ENCODE data around the gene PABPC3.
A peak's percentile ranks its signal among the peaks of the same experiment; 100 is the strongest.

Gene PABPC3

DNA sequence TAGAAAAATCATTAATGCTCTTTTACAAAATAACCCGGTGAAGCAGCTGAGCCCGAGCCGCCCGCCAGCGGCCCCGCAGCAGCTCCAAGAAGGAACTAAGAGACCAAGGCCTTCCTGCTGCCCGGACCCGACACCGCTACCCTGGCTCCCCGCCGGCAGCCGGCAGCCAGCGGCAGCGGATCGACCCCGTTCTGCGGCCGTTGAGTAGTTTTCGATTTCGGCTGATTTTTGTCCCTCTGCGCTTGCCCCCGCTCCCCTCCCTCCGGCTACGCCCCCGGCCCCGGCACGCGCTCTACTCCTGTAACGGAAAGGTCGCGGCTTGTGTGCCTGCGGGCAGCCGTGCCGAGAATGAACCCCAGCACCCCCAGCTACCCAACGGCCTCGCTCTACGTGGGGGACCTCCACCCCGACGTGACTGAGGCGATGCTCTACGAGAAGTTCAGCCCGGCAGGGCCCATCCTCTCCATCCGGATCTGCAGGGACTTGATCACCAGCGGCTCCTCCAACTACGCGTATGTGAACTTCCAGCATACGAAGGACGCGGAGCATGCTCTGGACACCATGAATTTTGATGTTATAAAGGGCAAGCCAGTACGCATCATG lies at the start of gene PABPC3:
Gene PABPC3 (plus strand): TSS at position 286 of the 603 bp plus-strand sequence. CDS start 63 bp downstream, at position 349.
- DNase-seq: peak; percentile 55

DNA sequence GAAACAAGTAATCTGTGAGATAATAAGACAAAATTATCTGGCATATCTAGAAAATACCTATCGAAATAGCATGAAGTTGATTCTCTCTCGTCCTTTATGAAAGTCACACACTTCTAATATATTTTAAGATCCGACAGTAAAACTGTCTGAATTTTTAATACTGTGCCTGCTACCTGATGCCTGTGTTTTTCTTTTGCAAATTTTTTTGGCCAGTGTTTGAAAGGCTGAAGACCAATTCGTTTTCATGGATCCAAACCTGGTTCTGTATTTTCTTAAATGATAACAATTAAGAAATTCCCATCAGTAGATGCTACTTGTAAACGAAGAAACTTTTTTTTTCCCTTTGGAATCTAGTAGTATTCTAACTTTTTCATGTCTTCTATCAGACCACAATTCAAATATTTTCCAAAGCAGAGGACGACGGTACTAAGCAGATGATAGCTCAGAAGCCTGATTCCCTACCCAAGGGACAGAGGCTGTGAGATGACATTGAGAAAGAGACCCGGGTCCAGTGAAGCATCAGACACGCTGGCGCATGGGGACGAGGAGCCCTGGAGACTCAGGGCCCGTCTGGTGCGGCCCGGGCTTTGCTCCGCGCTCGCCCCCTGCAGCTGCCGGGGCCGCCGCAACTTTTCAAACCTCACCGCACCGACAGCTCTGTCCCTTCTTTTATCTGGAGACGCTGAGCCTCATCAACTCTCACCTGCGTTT lies 49.5 kb upstream of the PABPC3 start:
- no peak for DNase-seq

DNA sequence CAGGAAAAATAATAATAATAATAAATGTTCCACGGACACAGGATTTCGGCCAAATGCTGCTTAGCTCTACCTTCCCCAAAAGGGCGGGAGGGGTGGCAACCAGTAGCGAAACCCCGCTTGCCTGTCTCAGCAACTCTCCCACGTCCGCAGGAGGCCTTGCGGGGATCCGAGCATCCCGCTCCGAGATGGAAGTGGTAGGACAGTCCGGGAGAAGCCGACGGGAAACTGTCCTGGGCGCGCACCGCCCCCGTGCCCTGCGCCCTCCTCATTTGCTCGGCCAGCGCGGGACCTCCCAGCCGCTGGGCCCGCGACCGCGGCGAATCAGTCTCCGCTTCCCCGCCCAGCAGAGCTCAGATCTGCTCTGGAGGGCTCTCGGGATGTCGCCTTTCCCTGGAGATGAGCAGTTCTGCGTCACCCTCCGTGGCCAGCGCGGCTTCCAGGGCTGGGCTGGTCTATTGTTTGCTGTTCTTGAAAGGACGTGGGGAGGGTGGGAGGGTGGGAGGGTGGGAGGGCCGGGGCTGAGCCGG lies 48.9 kb upstream of the PABPC3 start:
- no peak for DNase-seq

- DNase-seq: no peak
These were observed 44.9 kb upstream of the PABPC3 start for GRCh38 chr13:25051065-25051464.

GRCh38 chr13:25059166-25059565 lies 36.8 kb upstream of the PABPC3 start:
- DNase-seq: no peak

GRCh38 chr13:25059958-25060357 lies 36.0 kb upstream of the PABPC3 start:
- no peak for DNase-seq

GRCh38 chr13:25062479-25062878 lies 33.5 kb upstream of the PABPC3 start:
- no peak for DNase-seq

DNA sequence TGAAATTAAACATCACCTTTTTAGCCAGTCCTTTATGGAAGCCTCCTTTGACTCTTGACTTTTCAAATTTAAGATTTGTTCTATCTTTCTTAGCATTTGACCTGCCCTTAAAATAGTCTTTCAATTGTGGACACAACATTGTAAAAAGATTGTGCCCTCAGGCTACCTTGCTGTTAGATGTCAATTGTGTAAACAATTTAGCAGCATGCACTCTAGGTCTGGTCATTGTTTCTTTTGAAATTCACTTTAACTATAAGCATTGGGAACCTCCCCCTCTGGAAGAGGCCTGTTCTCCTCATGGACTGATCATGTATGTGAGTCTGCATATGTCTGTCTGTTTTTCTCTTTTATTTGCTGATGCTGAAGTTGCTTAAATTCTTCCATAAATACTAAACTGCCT lies 31.5 kb upstream of the PABPC3 start:
- DNase-seq: no peak

DNA sequence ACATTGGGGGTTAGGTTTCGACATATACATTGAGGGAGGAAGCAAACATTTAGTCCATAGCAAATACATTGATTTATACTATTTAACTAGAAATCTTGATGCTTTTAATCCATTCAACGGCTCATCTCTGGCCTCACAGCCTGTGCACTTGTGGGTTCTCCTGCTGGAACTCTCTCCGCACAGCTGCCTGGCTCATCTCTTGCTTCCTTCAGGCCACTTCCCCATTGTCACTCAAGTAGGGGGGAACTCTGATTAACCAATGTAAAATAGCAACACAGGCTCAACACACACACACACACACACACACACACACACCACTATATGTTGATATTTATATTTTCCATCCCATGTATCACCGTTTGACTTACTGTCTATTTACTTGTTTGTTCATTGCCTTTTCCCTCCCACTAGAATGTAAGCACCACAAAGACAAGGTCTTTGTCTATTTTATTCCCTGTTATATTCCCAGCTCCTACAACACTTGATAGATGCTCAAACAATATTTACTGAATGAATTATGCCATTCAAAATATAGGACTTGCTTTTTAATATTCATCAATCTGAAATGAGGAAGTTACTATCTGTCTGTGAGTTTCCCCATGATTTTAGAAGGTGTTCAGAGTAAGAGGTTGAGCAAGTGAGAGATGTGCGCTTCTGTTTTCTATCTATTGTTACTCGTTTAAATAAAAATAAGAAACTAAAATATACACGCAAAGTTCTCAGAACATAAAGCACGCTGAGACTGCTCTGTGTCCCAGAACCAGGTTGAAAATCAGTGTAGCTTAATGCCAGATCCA lies 29.8 kb upstream of the PABPC3 start:
- DNase-seq: no peak

DNA sequence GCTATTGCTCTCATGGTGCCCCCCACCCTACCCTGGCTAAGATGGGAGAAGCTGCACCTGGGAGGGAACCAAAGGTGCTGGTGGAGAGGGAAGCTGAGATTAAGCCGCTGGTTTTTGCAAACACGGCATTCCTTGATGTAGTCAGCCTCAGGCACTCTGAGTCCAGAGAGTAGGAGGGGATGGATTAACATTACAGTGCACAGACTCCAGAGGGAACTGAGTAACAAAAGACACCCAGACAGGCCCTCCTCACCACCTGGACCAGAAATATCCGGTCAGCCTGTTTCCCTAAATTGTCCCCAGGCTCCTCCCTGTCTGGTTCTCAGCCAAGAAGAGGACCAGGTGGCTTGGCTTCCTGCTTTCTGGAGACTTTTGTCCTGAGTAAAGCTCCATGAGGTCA lies 28.9 kb upstream of the PABPC3 start:
- no peak for DNase-seq

GRCh38 chr13:25068810-25069209 lies 27.1 kb upstream of the PABPC3 start:
- no peak for DNase-seq

DNA sequence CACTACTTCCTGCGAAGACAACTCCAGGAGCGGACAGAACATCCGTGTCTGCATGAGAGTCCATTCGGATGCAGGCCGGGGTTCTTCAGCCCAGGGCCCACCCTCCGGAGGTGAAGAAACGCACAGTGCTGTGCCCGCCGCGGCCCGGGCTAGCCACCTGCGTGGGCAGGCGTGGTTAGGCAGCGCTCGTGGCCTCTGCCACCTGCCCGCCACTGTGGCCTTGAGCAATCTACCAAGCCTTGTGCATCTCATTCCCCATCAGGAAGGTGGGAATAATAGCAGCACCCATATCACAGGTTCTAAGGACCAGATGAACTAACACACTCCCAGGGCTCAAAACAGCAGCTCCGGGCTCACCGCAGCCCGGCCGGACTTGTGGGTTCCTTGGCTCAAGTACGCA lies 26.7 kb upstream of the PABPC3 start:
- DNase-seq: no peak

- no peak for DNase-seq
These were observed 26.0 kb upstream of the PABPC3 start for GRCh38 chr13:25069911-25070310.

DNA sequence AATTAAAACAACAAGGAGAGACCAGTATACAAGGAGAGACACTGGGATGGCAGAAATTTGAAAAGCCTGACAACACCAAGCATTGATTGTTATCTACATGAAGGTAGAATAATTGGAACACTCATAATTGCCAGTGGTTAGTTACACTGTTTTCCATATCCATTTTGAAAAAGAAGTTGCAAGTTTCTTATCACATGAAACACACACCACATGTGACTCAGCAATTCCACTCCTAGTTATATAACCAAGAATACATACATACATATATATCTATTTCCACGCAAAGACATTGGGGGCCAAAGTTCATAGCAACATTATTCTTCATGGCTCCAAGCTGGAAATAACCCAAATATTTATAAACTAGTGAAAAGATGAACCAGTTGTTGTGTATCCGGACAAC lies 15.2 kb upstream of the PABPC3 start:
- DNase-seq: no peak

DNA sequence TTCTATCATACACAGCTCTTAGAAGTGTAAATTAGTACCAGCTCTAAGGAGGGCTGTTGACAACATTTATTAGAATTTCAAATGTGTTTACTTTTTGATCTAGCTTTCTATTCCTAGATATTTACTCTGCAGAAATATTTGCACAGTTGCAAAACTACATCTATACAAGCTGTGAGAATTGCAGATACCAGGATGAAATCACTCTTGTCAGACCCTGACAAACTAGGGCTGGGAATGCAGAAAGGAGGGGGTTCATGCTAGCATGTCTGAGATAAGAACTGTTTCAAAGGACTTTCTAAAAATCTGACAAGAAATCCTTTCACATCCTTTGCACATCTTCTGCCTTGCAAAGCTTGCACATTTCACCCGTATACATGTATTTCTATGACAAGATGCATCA lies 11.8 kb upstream of the PABPC3 start:
- no peak for DNase-seq

- no peak for DNase-seq
These were observed 10.7 kb upstream of the PABPC3 start for GRCh38 chr13:25085125-25085742.

DNA sequence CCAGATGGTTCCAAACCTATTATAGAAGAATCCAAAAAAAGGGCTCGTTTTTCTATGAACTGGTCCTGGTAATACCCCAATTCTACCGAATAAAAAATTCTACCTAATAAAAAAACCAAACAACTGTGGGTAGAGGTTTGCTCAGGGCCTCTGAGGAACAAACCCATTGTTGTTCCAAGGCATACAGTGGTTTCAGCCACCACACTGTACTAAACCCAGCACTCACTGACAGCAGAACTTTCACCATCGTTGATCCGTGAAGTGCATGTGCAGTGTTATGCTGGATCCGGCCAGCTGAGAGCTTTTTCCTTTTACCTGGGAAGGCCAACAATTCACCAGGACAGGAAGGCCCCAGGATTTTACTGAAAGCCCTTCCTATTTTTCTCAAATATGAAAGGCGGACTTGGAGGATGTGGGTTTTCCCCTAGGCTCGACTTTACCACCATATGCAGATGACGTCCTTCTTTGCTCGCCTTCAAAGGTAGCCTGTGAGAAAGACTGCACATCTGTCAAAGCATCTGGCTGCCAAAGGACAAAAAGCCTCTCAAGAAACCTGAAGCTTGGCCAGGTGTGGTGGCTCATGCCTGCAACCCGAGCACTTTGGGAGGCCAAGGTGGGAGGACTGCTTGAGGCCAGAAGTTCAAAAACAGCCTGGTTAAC lies 7.2 kb upstream of the PABPC3 start:
- no peak for DNase-seq

GRCh38 chr13:25097426-25097825 lies 1.5 kb downstream of the PABPC3 start:
- DNase-seq: no peak

DNA sequence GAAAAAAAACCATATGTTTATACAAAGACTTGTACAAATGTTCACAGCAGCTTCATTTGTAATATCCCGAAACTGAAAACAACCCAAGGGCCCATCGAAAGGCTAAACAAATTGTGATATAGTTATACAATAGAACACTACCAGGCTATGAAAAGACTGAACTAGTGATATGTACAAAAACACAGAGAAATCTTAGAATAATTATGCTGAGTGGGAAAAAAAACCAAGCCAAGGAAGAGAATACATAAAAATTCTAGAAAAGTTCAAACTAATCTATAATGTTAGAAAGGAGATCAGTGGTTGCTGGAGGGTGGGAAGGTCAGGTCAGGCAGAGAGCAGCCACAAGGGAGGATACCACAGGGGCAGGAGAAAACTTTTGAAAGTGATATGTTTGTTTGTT lies 7.8 kb downstream of the PABPC3 start:
- no peak for DNase-seq

DNA sequence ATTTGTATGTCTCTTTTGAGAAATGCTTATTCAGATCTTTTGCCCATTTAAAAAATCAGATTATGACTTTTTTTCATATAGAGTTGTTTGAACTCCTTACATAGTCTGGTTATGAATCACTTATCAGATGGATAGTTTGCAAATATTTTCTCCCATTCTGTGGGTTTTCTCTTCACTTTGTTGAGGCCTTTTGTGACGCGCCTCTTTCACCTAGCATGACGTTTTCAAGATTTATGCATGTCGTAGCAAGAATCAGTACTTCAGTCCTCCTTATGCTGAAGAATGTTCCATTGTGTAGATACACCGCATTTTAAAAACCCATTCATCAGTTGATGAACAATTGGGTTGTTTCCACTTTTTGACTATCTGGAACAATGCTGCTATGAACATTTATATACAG lies 13.4 kb downstream of the PABPC3 start:
- no peak for DNase-seq

DNA sequence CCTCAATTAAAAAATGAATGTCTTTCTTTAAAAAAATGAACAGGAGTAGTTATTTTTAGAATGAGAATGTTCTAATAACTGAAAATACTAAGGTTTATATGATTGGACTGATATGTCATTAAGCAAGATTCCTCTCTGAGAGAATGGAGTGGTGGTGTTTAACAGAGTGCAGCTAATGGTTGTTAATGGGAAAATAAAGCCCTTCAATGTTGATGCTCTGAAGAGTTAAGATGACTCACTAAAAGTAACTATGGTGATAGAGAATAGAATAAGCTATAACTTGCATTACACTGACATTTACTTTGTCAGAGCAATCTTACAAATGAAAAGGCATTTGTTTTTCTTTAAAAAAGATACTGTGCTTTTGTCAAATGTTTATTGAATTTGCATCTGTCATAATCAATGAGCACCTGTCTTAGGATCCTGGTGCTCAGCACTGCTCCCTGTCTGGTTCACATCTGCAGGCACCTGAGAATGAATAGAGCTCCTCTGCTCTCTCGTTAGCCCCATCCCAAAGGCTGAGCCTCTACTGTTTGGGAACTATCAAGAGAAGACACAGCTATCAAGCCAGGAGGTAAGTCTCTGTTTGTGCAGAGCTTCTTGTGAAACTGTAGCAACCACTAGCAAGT lies 15.1 kb downstream of the PABPC3 start:
- no peak for DNase-seq

DNA sequence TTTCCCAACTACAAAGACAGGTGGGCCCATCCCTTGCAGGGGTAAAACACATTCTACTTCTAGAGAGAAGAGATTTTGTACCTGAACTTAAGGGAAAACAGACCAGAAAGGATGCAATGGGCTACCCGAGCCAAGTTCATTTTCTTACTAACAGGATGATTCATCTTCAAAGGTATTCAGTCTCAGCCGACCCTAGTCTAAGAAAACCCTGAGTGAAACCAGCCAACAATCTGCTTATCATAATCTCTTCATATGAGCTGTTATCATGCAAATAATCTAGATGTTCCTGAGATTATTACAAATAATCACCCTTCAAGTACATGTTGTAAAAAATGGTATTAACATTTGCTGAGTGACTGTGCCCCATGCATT lies 15.6 kb downstream of the PABPC3 start:
- no peak for DNase-seq
